Stimulated activated CD4-positive, alpha-beta T cell treated with anti-CD3 and anti-CD28 coated beads, Interleukin-12 subunit alpha, Interleukin-12 subunit beta, amount 100 ng/mL, for 48 hours (primary cell): ENCODE measurements around the gene LAMA2.
A peak's percentile ranks its signal among the peaks of the same experiment; 100 is the strongest.

Source experiments
- DNase-seq, 3 donors: peaks; one replicate each; pipeline ENCODE4 v3.0.0-alpha.2; 2020; ENCODE audit warnings: low read depth in 2 of 3, low spot score in 1 of 3

Gene LAMA2

DNA sequence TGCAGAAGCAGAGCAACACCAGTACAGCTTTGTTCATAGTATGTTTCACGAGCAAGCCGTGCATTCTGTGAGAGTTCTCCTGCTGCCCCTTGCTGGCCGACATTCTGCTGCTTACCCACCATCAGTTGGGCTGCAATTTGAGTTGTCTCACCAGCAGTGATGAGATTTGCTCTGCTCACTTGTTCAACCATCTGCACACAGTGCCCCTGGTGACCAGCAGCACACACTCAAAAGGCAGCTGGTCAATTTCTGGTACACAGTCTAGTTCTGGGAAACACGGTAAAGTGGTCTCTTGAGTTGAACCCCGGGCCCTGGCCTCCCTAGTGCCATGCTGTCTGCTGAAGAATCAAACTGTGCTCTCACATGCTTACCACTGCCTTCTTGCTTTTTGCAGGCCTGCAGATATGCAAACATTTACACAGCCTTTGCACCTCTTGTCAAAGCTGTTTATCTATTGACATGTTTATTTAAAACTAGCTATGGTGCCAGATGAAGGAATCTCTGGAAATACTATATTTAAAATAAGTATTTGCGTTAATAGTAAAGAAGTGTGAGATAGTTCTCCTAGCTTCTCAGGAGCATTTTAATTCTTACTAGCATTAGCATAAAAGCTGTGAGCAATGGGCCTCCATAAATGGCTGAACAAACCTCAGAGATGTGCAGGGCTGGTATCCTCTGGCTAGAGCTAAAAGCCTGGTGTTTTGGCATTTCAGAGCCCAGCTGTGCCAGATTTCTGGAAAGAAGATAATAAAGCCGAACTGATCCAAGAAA is 592.7 kb downstream of the LAMA2 start:
- no peak for DNase-seq

DNA sequence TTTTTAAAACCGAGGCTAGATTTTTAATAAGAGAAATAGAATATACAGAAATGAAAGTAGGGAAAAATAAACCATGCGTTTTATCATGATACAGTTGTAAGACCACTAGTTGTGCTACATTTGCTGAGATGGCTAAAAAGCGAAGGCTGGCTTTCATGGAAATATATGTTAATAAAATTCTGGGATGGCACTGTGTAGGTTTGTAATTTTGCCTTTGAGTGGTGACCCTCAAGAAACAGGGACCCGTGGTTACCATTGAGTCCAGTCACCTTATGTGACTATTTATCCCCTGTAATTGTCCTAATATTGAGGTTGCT is 593.3 kb downstream of the LAMA2 start:
- no peak for DNase-seq

DNA sequence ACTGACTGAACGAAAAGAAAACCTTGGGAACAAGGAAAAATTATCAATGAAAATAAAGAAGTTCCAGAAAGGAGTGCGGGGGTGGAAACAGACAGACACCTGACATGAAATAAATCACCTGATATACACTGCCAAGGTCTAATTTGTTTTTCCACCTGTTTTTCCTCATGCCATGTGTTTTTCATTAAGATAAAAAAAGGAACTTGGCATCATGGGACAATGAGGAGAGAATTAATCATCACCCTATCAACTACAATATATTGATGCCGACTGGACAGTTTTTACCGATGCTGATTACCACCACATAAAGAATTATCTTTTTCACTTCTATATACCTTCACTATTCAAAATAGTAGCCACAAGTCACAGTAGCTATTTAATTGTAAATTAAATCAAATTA is 593.9 kb downstream of the LAMA2 start:
- no peak for DNase-seq

DNA sequence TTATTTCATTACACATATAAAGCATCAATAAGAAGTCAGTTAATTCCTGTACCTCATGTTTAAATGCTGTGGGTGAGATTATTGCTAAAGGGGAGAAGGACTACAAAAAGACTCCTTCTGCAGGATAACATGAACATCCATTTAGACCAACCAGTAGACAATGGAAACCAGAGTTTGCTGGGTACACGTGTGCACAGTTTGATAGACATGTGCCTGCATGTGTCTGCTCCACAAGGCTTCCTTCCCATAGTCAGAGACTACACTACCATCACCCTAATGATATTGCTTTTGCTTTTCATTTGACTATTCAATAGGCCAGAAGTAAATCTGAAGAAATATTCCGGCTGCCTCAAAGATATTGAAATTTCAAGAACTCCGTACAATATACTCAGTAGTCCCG is 595.4 kb downstream of the LAMA2 start:
- no peak for DNase-seq

DNA sequence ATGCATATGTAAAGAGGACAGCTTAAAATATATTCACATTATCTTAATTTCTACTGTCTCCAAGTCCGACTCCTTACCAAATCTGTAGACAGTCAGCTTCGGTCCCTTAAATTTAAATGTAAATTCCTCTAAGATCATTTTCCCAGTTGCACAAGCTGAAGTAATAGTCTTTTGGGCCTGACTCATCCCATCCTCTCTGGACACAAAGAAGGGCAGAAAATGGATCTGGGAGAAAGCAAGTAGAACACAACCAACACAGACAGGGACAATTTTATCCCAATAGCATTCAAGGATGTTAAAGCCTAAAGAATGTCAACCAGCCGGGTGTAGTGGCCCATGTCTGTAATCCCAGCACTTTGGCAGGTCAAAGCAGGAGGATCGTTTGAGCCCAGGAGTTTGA is 598.8 kb downstream of the LAMA2 start:
- no peak for DNase-seq

DNA sequence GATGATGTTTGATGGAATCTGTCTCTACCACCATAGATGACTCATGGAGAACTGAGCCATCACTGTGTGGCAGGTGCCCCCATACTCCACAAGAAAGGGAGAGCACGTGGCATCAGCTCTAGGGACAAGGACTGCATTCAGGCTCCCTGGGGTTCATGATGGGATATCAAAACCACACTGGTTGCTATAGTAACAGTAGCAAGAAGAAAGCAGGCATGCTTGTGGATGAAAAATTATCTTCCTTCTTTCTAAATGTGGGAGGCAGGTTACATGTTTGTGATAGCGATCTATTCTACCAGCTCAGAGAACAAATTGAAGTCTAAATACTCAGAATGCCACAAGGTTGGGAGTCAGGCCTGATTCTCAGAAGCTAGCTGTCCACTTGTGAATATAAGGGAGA is 602.8 kb downstream of the LAMA2 start:
- no peak for DNase-seq

DNA sequence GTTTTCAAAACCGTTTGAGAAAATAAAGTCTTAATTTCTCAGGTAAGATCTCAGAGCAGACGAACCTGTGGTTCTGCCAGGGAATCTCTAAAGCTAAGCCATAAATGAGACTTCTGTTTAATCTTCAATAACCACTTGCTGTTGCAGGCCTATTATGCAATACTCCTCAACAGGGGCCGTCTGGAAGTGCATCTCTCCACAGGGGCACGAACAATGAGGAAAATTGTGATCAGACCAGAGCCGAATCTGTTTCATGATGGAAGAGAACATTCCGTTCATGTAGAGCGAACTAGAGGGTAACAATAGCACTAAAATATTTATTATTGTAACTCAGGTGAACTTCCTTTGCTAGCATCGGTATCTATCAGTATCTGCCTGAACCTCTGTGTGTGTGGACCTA is 603.4 kb downstream of the LAMA2 start:
- no peak for DNase-seq

DNA sequence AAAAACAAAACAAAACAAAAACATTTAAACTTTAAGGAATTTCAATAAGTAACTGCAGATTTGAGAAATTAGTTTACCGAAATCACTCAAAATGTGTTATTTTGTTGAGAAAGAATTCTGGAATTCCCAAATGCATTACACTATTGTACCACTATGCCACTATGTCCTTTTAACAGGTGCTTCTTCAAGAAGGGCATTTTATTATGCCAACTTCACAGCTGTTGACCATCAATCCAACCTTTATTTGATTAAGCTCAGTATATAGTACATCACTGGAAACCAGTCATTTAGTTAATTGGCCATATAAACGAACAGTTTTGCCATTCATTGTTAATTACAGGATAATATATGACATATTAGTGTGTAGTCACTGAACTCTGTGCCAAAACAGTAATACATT is 605.4 kb downstream of the LAMA2 start:
- DNase-seq: no peak

DNA sequence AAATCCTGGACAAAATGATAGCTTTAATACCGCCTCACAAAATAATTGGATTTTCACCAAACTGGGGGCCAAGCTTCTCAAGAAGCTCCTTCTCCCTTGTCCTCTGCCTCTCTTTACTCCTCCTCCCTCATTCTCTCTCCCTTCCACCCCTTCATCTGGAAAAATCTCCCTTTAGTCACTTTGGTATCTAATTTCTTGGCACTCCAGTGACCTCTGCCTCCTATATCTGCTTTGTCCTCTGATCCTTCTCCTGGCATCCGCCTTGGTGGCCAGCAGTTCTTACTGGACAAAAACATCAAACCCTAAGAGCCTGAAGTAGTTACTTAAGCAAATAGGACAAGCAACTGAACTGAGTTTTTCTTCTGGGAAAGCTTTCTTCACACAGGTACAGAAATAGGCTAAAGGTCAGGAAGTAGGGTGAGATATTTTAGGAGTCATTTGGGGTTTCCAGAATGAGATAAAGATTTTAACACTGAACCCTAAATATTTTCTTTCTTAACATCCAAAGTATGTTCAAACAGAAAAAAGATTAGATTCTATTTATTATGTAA is 606.4 kb downstream of the LAMA2 start:
- no peak for DNase-seq

DNA sequence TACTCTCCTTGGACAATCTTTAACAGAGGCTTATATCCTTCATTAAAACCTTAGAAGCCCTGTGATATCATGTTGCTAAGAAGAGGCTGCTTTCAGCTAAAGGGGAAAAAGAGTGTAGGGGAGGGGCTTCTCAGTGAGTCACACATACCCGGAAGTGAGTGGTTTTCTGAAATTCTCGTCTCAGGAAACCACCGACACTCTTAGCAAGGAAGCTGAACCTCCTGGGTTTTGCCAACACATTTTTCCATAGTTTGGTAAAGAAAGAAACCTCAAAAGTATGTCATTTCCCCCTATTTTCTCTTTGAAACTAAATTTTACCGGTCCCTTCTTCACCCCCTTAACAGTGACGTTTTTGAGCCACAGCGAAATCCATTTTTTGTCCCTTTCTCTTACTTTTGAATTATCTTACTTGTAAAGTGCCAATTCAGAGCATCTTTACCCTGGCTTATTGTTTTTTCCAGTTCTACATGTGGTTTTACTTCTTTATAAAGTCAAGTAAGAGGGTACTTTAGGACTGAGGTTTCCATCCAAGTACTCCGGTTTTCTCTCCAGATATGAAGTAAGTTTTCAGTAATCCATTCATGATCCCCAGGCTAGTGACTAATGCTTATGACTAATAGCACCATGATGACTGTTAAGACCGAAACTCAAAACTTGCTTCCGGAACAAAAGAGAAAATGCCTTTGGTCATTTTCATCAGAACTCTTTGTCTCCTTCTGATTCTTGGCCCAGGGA is 607.8 kb downstream of the LAMA2 start:
- DNase-seq: peak; percentile 27 to 74 (median 33)

DNA sequence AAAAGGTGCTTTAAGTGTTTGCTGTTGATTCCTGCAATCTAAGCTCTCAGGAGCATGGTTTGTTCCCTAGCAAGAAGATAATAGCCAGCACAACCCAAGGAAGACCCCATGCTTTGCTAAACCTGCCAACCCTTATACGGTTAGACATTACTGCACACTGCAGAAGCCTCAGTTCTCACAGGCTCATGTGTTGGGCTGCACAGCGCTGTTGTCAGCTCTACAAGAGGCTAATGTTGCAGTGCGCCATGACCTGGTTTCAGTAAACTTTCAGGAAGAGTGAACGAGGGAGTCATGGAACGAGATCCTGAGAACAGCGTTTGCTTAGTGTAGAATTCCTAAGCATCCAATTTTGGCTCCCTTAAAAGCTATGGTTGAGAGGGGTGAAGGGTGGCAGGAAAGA is 608.5 kb downstream of the LAMA2 start:
- DNase-seq: no peak

DNA sequence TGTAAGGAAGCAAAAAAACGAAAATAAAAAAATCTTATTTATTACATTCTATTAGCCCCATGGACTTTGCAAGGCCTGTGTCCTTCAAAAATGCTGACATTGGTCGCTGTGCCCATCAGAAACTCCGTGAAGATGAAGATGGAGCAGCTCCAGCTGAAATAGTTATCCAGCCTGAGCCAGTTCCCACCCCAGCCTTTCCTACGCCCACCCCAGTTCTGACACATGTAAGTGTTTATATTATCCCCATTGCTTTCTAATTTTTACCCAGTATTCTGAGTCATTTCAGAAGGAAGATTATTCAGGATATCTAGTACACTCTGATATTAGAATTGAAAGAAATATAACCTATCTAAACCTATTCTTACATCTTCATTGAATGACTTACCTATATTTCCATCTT is 609.3 kb downstream of the LAMA2 start:
- no peak for DNase-seq

DNA sequence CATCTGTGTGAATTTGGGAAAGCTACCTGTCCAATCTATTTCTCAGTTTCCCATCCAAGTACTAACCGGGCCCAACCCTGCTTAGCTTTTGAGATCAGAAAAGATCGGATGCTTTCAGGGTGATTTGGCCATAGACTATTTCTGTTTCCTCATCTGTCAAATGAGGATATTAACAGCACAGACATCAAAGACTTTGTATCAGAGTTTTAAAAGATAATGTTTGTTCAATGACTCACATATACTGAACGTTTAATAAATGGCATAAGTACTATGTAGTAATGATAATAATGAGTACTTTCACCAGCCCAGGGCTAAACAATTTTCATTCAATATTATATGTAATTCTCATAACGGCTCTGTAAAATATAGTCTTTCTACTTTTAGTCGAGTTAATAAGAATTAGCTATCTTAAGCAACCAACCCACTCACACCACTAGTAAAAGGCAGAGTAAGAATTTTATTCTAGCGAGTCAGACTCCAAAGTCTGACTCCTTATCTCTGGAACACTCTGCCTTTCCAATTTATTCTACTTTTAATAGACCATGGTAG is 610.5 kb downstream of the LAMA2 start:
- no peak for DNase-seq

DNA sequence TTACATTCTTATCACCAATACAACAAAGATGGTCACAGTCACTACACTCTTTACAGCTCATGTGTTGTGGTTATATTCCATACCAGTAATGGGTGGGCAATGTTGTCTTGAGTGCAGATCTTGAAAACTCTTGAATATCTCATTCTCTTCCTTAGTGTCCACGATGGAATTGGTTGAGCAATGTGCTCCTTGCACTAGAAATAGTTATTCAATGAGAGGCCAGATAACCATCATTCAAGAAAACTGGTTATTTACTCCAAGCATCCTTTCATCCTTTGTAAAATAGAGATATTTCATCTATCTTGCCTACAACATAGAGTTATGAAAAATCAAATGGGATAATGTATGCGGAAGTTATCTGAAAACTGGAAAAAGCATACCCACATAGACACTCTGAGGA is 611.2 kb downstream of the LAMA2 start:
- no peak for DNase-seq

DNA sequence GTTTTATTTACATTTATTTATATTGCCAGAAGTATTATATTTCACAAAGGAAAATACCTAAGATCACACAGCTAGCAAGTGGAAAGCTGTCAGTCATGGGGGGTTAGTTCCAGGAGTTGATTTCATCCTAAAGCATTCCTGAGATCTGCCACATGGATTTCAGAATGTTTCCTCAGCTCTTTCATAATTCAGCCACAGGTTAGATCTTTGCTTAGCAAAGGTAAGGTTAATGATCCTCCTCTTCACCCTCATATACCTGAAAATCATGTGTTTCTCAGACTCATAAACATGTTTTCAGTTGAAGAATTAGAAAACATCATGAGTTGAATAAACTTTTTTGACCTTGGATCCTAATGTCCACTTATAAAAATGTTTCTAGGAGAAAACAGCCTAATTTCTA is 611.6 kb downstream of the LAMA2 start:
- no peak for DNase-seq

DNA sequence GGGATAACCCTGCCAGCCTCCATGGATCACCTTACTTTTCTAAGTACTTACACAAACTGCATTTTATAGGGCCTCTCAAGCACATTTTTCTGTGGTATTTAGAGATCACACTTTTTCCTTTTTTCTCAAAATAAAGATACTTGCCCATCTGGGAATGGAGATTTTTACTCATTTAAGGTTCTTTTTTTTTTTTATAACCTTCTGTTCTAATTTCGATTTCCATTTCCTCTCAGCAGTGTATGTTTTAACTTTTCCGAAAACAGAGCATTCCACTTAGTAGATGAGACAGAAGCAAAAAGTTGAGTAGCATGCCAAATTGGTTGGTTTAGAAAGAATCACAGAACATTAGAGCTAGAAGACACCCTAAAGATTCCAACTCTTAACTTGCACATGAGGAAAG is 612.7 kb downstream of the LAMA2 start:
- DNase-seq: no peak

DNA sequence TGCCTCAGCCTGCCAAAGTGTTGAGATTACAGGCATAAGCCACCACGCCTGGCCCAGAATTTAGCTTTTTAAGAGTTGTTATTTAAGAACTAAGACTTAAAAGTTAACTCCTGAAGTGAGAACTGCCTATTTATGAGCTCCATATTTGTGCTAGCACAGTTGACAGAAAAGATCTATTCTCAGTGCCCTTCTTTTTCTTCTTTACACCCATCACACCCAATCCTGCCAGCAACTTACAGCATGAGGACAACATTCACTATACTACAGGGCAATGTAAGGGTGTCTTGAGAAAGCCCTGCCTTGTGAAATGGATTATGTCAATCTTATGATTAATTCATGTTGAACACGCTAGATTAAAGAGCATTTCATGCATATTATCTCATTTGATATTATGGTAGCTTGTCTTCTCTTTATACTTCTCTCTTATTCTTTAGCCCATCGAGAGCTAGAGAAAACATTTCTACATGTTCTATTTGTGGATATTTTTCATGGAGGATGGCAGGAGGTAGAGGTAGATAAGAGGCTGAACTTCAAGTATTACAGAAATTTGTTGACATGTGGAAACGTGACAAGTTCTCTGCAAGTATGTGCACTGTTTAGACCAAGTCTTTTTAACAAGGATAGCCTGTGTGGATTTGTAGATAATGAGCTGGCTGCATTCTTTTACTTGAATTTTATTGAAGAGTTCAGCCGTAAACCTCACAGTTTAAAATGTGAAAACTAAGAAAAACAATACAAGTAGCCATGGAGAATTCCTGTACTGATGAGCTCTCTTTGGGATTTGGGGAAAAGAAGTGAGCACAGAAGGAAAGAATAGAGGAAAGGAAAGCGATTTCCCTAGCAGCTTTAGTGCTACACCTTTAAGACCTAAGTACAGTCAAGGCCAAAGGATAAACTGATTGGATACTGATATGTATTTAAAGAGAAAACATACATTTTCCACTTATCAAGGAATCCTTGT is 614.8 kb downstream of the LAMA2 start:
- no peak for DNase-seq

DNA sequence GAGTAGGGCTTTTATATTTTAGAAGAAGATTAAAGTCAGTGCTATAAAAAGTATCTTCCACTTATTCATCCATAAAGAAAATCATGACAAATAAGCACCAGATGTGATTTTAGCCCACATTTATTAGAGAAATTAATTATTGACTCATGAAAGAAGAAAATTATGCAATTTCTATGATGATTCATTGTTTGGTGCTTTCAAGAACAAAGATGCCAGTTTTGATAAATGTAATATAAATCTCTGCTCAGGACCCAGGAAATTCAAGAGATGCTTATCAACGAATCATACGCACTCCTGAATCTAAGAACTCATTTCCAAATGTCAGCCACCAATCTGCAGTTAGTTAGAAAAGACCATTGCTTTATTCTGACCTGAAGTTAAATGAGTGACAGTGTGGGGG is 615.6 kb downstream of the LAMA2 start:
- DNase-seq: no peak

DNA sequence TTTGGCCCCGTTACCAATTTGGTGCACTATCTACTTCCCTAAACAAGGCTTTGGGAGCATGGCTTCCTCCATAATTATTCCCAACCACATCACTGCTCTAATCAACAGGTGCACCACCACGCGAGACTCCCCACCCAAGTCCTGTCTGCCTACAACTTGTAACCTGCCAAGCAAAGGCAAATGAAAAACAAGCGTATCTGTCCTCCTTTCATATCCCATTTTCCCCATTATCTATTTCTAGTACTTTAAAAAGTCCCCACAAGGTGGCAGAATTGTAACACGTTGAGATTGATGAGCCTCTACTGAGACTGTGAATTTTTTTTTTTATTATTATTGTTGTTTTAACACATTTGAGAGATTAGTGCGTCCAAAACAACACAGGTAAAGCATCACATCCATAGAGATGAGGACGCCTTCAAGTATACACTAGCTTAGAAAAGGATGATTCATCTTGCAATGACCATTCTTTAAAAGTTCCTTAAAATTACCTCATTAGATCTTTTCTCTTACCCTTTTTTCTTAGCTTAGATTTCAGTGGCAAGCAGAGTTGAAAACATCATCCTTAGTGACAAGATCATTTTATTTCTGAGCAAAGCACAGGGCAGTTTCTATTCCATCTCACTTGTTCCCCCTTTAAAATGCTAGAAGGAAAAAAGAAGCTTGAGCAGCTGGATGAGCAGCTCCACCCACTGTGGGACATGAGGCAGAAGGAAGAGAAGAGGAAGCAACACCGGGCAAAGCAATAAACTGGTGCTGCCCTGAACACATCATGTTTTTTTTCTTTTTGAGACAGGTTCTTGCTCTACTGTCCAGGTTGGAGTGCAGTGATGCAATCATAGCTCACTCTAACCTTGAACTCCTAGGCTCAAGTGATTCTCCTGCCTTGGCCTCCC is 616.3 kb downstream of the LAMA2 start:
- peak in 1 of 3 donors; percentile 56 for DNase-seq

DNA sequence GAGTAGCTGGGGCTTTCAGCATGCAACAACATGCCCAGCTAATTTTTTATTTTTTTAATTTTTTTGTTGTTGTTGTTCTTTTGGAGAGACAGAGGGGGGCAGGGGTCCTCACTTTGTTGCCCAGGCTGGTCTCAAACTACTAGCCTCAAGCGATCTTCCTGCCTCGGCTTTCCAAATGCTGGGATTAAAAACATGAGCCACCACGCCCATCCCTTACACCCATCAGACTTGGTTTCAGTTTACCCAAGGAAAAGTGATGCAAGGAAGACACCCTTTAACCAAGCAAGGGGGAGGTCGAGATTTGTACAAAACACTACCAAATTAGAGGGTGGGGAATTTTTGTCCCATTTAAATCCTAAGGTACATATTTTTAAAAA is 616.9 kb downstream of the LAMA2 start:
- no peak for DNase-seq
